ENCODE results near the gene SMNDC1.

- TF ChIP-seq, protein P1, sequence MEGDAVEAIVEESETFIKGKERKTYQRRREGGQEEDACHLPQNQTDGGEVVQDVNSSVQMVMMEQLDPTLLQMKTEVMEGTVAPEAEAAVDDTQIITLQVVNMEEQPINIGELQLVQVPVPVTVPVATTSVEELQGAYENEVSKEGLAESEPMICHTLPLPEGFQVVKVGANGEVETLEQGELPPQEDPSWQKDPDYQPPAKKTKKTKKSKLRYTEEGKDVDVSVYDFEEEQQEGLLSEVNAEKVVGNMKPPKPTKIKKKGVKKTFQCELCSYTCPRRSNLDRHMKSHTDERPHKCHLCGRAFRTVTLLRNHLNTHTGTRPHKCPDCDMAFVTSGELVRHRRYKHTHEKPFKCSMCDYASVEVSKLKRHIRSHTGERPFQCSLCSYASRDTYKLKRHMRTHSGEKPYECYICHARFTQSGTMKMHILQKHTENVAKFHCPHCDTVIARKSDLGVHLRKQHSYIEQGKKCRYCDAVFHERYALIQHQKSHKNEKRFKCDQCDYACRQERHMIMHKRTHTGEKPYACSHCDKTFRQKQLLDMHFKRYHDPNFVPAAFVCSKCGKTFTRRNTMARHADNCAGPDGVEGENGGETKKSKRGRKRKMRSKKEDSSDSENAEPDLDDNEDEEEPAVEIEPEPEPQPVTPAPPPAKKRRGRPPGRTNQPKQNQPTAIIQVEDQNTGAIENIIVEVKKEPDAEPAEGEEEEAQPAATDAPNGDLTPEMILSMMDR (IDR thresholded peaks at IDR 0.05): no peak
- TF ChIP-seq POLR2AphosphoS5 (IDR thresholded peaks at IDR 0.05) (no peak), POLR2A (IDR thresholded peaks at IDR 0.05) (no peak)
Observed at GRCh38 chr10:110334061-110334656, 29.4 kb upstream of the SMNDC1 start.
